OCI-LY3 (cell line): ENCODE measurements around the gene CROCC2.

ENCODE experiments used
- EZH2phosphoT487 ChIP-seq: fragments of 200-600 bp; shearing (Covaris generic); IDR thresholded peaks from 2 replicates; pipeline ENCODE4 v1.6.1; 2018; ENCODE audit warnings: antibody characterized with exemption, mixed run types, low read depth
- TF ChIP-seq, protein P1 (sequence below): fragments of 200-600, 300-600 bp; sonication (generic); IDR thresholded peaks from 2 replicates; pipeline ENCODE4 v1.5.1; 2014; ENCODE audit warnings: antibody characterized with exemption, low read length, low read depth

- TF ChIP-seq, protein P1, sequence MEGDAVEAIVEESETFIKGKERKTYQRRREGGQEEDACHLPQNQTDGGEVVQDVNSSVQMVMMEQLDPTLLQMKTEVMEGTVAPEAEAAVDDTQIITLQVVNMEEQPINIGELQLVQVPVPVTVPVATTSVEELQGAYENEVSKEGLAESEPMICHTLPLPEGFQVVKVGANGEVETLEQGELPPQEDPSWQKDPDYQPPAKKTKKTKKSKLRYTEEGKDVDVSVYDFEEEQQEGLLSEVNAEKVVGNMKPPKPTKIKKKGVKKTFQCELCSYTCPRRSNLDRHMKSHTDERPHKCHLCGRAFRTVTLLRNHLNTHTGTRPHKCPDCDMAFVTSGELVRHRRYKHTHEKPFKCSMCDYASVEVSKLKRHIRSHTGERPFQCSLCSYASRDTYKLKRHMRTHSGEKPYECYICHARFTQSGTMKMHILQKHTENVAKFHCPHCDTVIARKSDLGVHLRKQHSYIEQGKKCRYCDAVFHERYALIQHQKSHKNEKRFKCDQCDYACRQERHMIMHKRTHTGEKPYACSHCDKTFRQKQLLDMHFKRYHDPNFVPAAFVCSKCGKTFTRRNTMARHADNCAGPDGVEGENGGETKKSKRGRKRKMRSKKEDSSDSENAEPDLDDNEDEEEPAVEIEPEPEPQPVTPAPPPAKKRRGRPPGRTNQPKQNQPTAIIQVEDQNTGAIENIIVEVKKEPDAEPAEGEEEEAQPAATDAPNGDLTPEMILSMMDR = no peak
- no peak for TF ChIP-seq EZH2phosphoT487
These were observed 17.8 kb upstream of the CROCC2 start for GRCh38 chr2:240888130-240888889.
